Measurements from ENCODE around the gene ZKSCAN1.

DNA sequence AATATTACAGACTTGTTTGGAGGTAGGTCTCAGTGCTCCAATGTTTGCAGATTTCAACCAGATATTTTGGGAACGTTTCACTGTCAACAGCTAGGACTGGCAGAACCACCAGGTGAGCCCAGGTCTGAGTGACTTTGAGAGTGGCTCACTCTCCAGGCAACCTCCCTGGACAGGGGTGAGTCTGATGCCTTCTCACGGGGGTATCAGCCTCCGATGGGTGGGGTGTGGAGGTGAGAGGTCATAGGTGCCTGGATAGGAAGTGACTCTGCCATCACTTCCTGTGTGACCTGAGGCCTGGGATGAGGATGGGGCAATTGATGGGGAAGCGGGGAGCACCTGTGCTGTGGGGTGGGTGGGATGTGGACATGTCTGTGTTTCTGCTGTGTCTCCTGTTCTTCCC is 44.2 kb upstream of the ZKSCAN1 start:
- TF ChIP-seq EZH2 (IDR thresholded peaks at IDR 0.05; ENCODE audit: low read length, unreplicated experiment) (no peak), EZH2phosphoT487 (IDR thresholded peaks at IDR 0.05; ENCODE audit: borderline replicate concordance, low read length) (no peak)
- TF ChIP-seq, protein P1, sequence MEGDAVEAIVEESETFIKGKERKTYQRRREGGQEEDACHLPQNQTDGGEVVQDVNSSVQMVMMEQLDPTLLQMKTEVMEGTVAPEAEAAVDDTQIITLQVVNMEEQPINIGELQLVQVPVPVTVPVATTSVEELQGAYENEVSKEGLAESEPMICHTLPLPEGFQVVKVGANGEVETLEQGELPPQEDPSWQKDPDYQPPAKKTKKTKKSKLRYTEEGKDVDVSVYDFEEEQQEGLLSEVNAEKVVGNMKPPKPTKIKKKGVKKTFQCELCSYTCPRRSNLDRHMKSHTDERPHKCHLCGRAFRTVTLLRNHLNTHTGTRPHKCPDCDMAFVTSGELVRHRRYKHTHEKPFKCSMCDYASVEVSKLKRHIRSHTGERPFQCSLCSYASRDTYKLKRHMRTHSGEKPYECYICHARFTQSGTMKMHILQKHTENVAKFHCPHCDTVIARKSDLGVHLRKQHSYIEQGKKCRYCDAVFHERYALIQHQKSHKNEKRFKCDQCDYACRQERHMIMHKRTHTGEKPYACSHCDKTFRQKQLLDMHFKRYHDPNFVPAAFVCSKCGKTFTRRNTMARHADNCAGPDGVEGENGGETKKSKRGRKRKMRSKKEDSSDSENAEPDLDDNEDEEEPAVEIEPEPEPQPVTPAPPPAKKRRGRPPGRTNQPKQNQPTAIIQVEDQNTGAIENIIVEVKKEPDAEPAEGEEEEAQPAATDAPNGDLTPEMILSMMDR (conservative IDR thresholded peaks at IDR 0.05; ENCODE audit: low read depth, low read length), result no peak

All from PC-3 (cell line).